HEK293 (cell line): Measurements from ENCODE around the gene ZNF841.
A peak's percentile ranks its signal among the peaks of the same experiment; 100 is the strongest.

ENCODE experiments used
- CTCF ChIA-PET: fragments of 350-600 bp; formaldehyde crosslinking; extraction: SDS; loops from one replicate; lab custom pipeline; 2021; ENCODE audit warnings: antibody characterized with exemption; lab: Yijun Ruan, JAX
- POLR2A ChIA-PET: fragments of 300-600 bp; formaldehyde crosslinking; extraction: SDS; loops from one replicate; lab custom pipeline; 2020; ENCODE audit warnings: antibody characterized with exemption, inconsistent platforms; lab: Yijun Ruan, JAX
- H3K27ac ChIP-seq: fragments of 200-500 bp; sonication (Bioruptor generic); 2 replicates; pipeline ENCODE4 v1.5.1; 2014; ENCODE audit warnings: low read depth, low read length, control low read depth, inconsistent platforms; ENCODE audit errors: extremely low read depth
- H3K36me3 ChIP-seq, 2 experiments: fragments of 200-500 bp in 1 of 2; sonication (Bioruptor generic) in 1 of 2; 1 replicate in 1 of 2; 2 replicates in 1 of 2; pipeline ENCODE4 v1.5.1; 2014 to 2017; ENCODE audit warnings: inconsistent platforms in 2 of 2, low read length in 2 of 2; ENCODE audit not compliant: control insufficient read depth in 2 of 2, insufficient read depth in 1 of 2
- H3K4me1 ChIP-seq: fragments of 200-500 bp; sonication (Bioruptor generic); 2 replicates; pipeline ENCODE4 v1.5.1; 2014; ENCODE audit warnings: mild to moderate bottlenecking, low read length, inconsistent platforms; ENCODE audit not compliant: control insufficient read depth, insufficient read depth
- H3K4me3 ChIP-seq: 2 replicates; pipeline ENCODE4 v1.5.1; 2011; ENCODE audit warnings: low read depth, mild to moderate bottlenecking, control low read depth, low read length, moderate library complexity
- H3K9me3 ChIP-seq: fragments of 200-500 bp; sonication (Bioruptor generic); 2 replicates; pipeline ENCODE4 v1.5.1; 2014; ENCODE audit warnings: low read depth, low read length, inconsistent platforms; ENCODE audit not compliant: control insufficient read depth, insufficient read depth
- FEZF1 ChIP-seq: fragments of 450-650 bp; formaldehyde crosslinking; IDR thresholded peaks from 2 replicates; pipeline ENCODE4 v1.5.1; 2016; ENCODE audit warnings: missing biosample characterization, missing genetic modification characterization
- GLIS2 ChIP-seq: fragments of 450-650 bp; formaldehyde crosslinking; IDR thresholded peaks from 2 replicates; pipeline ENCODE4 v1.5.1; 2016; ENCODE audit warnings: missing biosample characterization, missing genetic modification characterization
- KLF17 ChIP-seq: fragments of 450-650 bp; formaldehyde crosslinking; IDR thresholded peaks from 2 replicates; pipeline ENCODE4 v1.5.1; 2016; ENCODE audit warnings: missing biosample characterization, missing genetic modification characterization
- PRDM1 ChIP-seq: fragments of 450-650 bp; formaldehyde crosslinking; IDR thresholded peaks from 2 replicates; pipeline ENCODE4; 2016; ENCODE audit warnings: missing biosample characterization, missing genetic modification characterization
- YY2 ChIP-seq: fragments of 450-650 bp; formaldehyde crosslinking; IDR thresholded peaks from 2 replicates; pipeline ENCODE4 v1.5.1; 2016; ENCODE audit warnings: missing biosample characterization, missing genetic modification characterization
- ZBTB1 ChIP-seq: fragments of 450-650 bp; formaldehyde crosslinking; IDR thresholded peaks from 2 replicates; pipeline ENCODE4 v1.5.1; 2016; ENCODE audit warnings: missing biosample characterization, missing genetic modification characterization
- ZBTB44 ChIP-seq: fragments of 450-650 bp; IDR thresholded peaks from 2 replicates; pipeline ENCODE4 v1.5.1; 2018; ENCODE audit warnings: missing biosample characterization, mild to moderate bottlenecking, missing genetic modification characterization
- ZFP37 ChIP-seq: fragments of 450-650 bp; formaldehyde crosslinking; IDR thresholded peaks from 2 replicates; pipeline ENCODE4 v1.5.1; 2016; ENCODE audit warnings: missing biosample characterization, missing genetic modification characterization
- ZFP69B ChIP-seq: fragments of 450-650 bp; formaldehyde crosslinking; IDR thresholded peaks from 2 replicates; pipeline ENCODE4 v1.5.1; 2016; ENCODE audit warnings: missing biosample characterization, missing genetic modification characterization
- ZNF10 ChIP-seq: fragments of 450-650 bp; formaldehyde crosslinking; IDR thresholded peaks from 2 replicates; pipeline ENCODE4 v1.5.1; 2017; ENCODE audit warnings: missing biosample characterization, missing genetic modification characterization
- ZNF239 ChIP-seq: fragments of 450-650 bp; formaldehyde crosslinking; IDR thresholded peaks from 2 replicates; pipeline ENCODE4 v1.5.1; 2016; ENCODE audit warnings: missing biosample characterization, missing genetic modification characterization
- ZNF280C ChIP-seq: fragments of 450-650 bp; formaldehyde crosslinking; IDR thresholded peaks from 2 replicates; pipeline ENCODE4 v1.5.1; 2016; ENCODE audit warnings: missing biosample characterization, missing genetic modification characterization
- ZNF335 ChIP-seq: fragments of 450-650 bp; formaldehyde crosslinking; conservative IDR thresholded peaks from 2 replicates; pipeline ENCODE4 v1.5.1; 2016; ENCODE audit warnings: missing biosample characterization, missing genetic modification characterization
- ZNF488 ChIP-seq: fragments of 450-650 bp; formaldehyde crosslinking; IDR thresholded peaks from 2 replicates; pipeline ENCODE4 v1.5.1; 2016; ENCODE audit warnings: missing biosample characterization, missing genetic modification characterization
- ZNF561 ChIP-seq: fragments of 450-650 bp; IDR thresholded peaks from 2 replicates; pipeline ENCODE4 v1.5.1; 2018; ENCODE audit warnings: missing biosample characterization, missing genetic modification characterization, borderline replicate concordance
- ZNF626 ChIP-seq: fragments of 450-650 bp; sonication (Bioruptor Pico); formaldehyde crosslinking; IDR thresholded peaks from 2 replicates; pipeline ENCODE4 v1.5.1; 2018; ENCODE audit warnings: missing biosample characterization, missing genetic modification characterization, inconsistent platforms
- ZNF629 ChIP-seq: fragments of 450-650 bp; formaldehyde crosslinking; IDR thresholded peaks from 2 replicates; pipeline ENCODE4 v1.5.1; 2017; ENCODE audit warnings: missing biosample characterization, missing genetic modification characterization
- ZNF654 ChIP-seq: fragments of 450-650 bp; formaldehyde crosslinking; IDR thresholded peaks from 2 replicates; pipeline ENCODE4 v1.5.1; 2016; ENCODE audit warnings: low read depth, missing biosample characterization, missing genetic modification characterization
- ZNF701 ChIP-seq: fragments of 450-650 bp; formaldehyde crosslinking; IDR thresholded peaks from 2 replicates; pipeline ENCODE4 v1.5.1; 2016; ENCODE audit warnings: missing biosample characterization, missing genetic modification characterization
- ZSCAN30 ChIP-seq: fragments of 450-650 bp; IDR thresholded peaks from 2 replicates; pipeline ENCODE4 v1.5.1; 2018; ENCODE audit warnings: missing biosample characterization, mild to moderate bottlenecking, missing genetic modification characterization, moderate library complexity

ZNF841 gene

GRCh38 chr19:52094526-52095130, 937 bp downstream of the ZNF841 start:
- Histone ChIP-seq H3K36me3 (peaks cover 9 to 38% of the 10 kb centered on the region in 2 experiments; a peak in 2 of 3 replicates), H3K4me1 (no peaks in the 10 kb centered on the region)
- TF ChIP-seq YY2 (tag by site-specific recombination) (no peak), PRDM1 (tag by site-specific recombination) (peak; percentile 81), ZNF335 (tag by site-specific recombination) (peak; percentile 57; the same call in 1 of the 2 replicates)
- TF ChIP-seq, all 188 proteins: peak for 2
- ChIA-PET POLR2A (interaction anchor here (0.6 to 0.9 kb wide), 2 partner anchors 95 to 385 kb away, joined by 3 to 7 read pairs; no protein-coding TSS in a partner anchor), CTCF (no interaction called here)
- Histone ChIP-seq H3K27ac (no peak overlapping the region), H3K9me3 (peaks cover 2% of the 10 kb centered on the region; the same call in 1 of the 2 replicates), H3K4me3 (peak overlapping the region; percentile 92)

GRCh38 chr19:52086481-52086880, 9.1 kb downstream of the ZNF841 start:
- POLR2A ChIA-PET = no interaction called here

GRCh38 chr19:52070496-52070895, 25.1 kb downstream of the ZNF841 start:
- Histone ChIP-seq H3K36me3 (peaks cover 7 to 67% of the 10 kb centered on the region in 2 experiments), H3K4me1 (no peaks in the 10 kb centered on the region), H3K9me3 (peaks cover 6% of the 10 kb centered on the region), H3K27ac (no peak overlapping the region), H3K4me3 (no peak overlapping the region)
- no peak for TF ChIP-seq GLIS2
- TF ChIP-seq ZNF280C (tag by site-specific recombination) = no peak
- TF ChIP-seq ZBTB1 (tag by site-specific recombination) = no peak
- TF ChIP-seq FEZF1 (tag by site-specific recombination) = no peak
- no peak for TF ChIP-seq ZNF561 (tag by site-specific recombination)
- no peak for TF ChIP-seq ZNF654
- TF ChIP-seq ZSCAN30 (tag by site-specific recombination) = no peak
- TF ChIP-seq ZNF10 = no peak
- TF ChIP-seq ZBTB44 (tag by site-specific recombination) = no peak
- no peak for TF ChIP-seq ZNF488 (tag by site-specific recombination)
- no peak for TF ChIP-seq ZNF239 (tag by site-specific recombination)
- TF ChIP-seq ZFP69B (tag by site-specific recombination) = no peak
- no peak for TF ChIP-seq ZNF626 (tag by site-specific recombination)
- TF ChIP-seq ZFP37 (tag by site-specific recombination) = no peak
- CTCF ChIA-PET = no interaction called here
- POLR2A ChIA-PET = no interaction called here

More at GRCh38 chr19:52086481-52086880, 9.1 kb downstream of the ZNF841 start:
- no peak for TF ChIP-seq KLF17 (tag by site-specific recombination)
- no peak for TF ChIP-seq ZNF701 (tag by site-specific recombination)
- TF ChIP-seq ZNF629 (tag by site-specific recombination) = no peak
- H3K4me3 ChIP-seq = no peak overlapping the region
- peaks cover 28 to 86% of the 10 kb centered on the region in 2 experiments for H3K36me3 ChIP-seq
- H3K4me1 ChIP-seq = no peaks in the 10 kb centered on the region
- CTCF ChIA-PET = no interaction called here
- H3K27ac ChIP-seq = no peak overlapping the region
- peaks cover 2% of the 10 kb centered on the region for H3K9me3 ChIP-seq
